Measurements from ENCODE around the gene ME1.

The ME1 gene

DNA sequence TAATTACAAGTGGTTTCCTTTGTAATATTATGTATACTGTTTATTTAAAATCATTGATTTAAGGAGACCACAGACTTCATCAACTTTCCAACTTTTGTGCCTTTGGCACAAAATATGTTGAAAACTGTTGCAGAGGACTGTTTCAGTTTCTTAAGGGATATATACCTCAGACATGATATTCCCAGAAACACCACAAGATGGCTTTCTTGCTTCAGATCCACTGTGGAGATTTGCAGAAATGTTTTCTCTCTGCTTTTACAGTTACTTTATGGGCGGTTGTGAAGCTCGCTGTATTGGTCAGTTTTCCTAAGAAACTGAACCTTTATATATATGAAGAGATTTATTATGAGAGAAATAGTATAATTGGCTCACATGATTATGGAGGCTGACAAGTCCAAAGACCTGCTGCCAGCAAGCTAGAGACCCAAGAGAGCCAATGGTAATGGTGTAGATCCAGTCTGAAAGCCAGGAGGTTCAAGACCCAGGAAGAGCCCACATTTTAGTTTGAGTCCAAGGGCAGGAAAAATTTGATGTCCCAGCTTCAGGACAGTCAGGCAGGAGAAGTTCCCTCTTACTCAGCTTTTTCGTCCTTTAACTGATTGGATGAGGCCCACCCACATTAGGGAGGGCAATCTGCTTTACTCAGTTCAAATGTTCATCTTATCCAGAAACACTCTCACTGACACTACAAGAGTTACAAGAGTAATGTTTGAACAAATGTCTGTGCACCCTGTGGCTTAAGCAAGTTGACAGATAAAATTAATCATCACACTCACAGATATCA, 12.8 kb downstream of the ME1 start:
- TF ChIP-seq FOXP2 (optimal IDR thresholded peaks at IDR 0.05; ENCODE audit: borderline replicate concordance, extremely low read depth, extremely low read length, insufficient read depth), result no peak
- TF ChIP-seq REST (IDR thresholded peaks at IDR 0.05; ENCODE audit: insufficient read depth in 1 of 2, low read depth in 2 of 2, low read length in 2 of 2), result no peak
- TF ChIP-seq POLR2AphosphoS5 (IDR thresholded peaks at IDR 0.05; ENCODE audit: low read depth, low read length), result no peak
- no peak for TF ChIP-seq TAF1 (IDR thresholded peaks at IDR 0.05; ENCODE audit: borderline replicate concordance, insufficient read depth, low read length)
- TF ChIP-seq SIN3A (IDR thresholded peaks at IDR 0.05; ENCODE audit: borderline replicate concordance, insufficient read depth, low read length), result no peak

- TF ChIP-seq REST (IDR thresholded peaks at IDR 0.05; ENCODE audit: insufficient read depth in 1 of 2, low read depth in 2 of 2, low read length in 2 of 2) (no peak), POLR2AphosphoS5 (IDR thresholded peaks at IDR 0.05; ENCODE audit: low read depth, low read length) (no peak), TAF1 (IDR thresholded peaks at IDR 0.05; ENCODE audit: borderline replicate concordance, insufficient read depth, low read length) (no peak), SIN3A (IDR thresholded peaks at IDR 0.05; ENCODE audit: borderline replicate concordance, insufficient read depth, low read length) (no peak), FOXP2 (optimal IDR thresholded peaks at IDR 0.05; ENCODE audit: borderline replicate concordance, extremely low read depth, extremely low read length, insufficient read depth) (no peak)
Observed at GRCh38 chr6:83413068-83413467, 17.8 kb downstream of the ME1 start.

- TF ChIP-seq SIN3A (IDR thresholded peaks at IDR 0.05; ENCODE audit: borderline replicate concordance, insufficient read depth, low read length), result no peak
- no peak for TF ChIP-seq TAF1 (IDR thresholded peaks at IDR 0.05; ENCODE audit: borderline replicate concordance, insufficient read depth, low read length)
- no peak for TF ChIP-seq REST (IDR thresholded peaks at IDR 0.05; ENCODE audit: insufficient read depth in 1 of 2, low read depth in 2 of 2, low read length in 2 of 2)
- TF ChIP-seq FOXP2 (optimal IDR thresholded peaks at IDR 0.05; ENCODE audit: borderline replicate concordance, extremely low read depth, extremely low read length, insufficient read depth), result no peak
- no peak for TF ChIP-seq POLR2AphosphoS5 (IDR thresholded peaks at IDR 0.05; ENCODE audit: low read depth, low read length)
Observed at GRCh38 chr6:83411731-83412130, 19.1 kb downstream of the ME1 start.

- TF ChIP-seq REST (IDR thresholded peaks at IDR 0.05; ENCODE audit: insufficient read depth in 1 of 2, low read depth in 2 of 2, low read length in 2 of 2) (no peak), POLR2AphosphoS5 (IDR thresholded peaks at IDR 0.05; ENCODE audit: low read depth, low read length) (no peak), TAF1 (IDR thresholded peaks at IDR 0.05; ENCODE audit: borderline replicate concordance, insufficient read depth, low read length) (no peak), SIN3A (IDR thresholded peaks at IDR 0.05; ENCODE audit: borderline replicate concordance, insufficient read depth, low read length) (no peak), FOXP2 (optimal IDR thresholded peaks at IDR 0.05; ENCODE audit: borderline replicate concordance, extremely low read depth, extremely low read length, insufficient read depth) (no peak)
Observed at GRCh38 chr6:83403191-83403590, 27.7 kb downstream of the ME1 start.
